22Rv1 (cell line): ENCODE data around the gene SLC16A12.

Experiments
- ZFX ChIP-seq: fragments of 450-650 bp; IDR thresholded peaks from 2 replicates; pipeline ENCODE4 v1.6.1; 2017; ENCODE audit warnings: antibody characterized with exemption, borderline replicate concordance
- TF ChIP-seq, protein P1 (sequence below): fragments of 450-650 bp; IDR thresholded peaks from 2 replicates; pipeline ENCODE4 v1.5.1; 2017; ENCODE audit warnings: mild to moderate bottlenecking

DNA sequence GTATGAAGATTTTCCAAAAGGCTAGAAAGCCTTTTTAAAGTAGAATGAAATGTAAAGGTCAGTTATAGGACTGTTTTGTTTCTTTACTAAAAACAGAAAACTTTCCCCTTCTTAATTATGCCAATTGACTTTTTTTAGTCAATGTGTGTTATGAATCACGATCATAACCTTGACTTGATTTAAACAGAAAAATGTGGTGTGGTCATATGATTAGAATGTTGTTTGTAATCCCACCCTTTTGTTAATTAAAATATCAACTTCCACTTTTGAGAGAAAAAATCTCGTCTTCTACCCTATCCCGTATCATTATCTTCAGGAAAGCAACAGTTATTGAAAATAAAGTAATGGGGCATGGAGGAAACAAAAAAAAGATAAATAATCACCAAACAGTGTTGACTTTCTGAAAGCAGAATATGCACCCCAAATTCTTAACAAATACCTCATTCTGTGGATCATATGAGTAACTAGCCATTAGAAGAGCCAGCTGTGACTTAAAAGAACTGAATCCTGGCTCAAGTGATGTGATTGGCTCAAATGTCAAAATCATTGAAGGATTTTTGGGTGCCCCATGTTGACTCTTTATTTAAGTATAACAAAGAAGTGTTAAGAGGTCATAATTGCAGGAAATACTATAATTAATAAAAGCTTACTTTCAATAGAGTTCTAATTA, 32.3 kb upstream of the SLC16A12 start:
- TF ChIP-seq, protein P1, sequence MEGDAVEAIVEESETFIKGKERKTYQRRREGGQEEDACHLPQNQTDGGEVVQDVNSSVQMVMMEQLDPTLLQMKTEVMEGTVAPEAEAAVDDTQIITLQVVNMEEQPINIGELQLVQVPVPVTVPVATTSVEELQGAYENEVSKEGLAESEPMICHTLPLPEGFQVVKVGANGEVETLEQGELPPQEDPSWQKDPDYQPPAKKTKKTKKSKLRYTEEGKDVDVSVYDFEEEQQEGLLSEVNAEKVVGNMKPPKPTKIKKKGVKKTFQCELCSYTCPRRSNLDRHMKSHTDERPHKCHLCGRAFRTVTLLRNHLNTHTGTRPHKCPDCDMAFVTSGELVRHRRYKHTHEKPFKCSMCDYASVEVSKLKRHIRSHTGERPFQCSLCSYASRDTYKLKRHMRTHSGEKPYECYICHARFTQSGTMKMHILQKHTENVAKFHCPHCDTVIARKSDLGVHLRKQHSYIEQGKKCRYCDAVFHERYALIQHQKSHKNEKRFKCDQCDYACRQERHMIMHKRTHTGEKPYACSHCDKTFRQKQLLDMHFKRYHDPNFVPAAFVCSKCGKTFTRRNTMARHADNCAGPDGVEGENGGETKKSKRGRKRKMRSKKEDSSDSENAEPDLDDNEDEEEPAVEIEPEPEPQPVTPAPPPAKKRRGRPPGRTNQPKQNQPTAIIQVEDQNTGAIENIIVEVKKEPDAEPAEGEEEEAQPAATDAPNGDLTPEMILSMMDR = no peak
- TF ChIP-seq ZFX = no peak
